Left cardiac atrium (tissue), 4 donors: ENCODE data around the gene SPTBN4. TPM values are rescaled to one million over a fixed set of nuclear protein-coding genes. Genes with fewer than 3 reads are reported as not detected.
"Not testable (repeated sequence)": the region's sequence is repeated elsewhere in the genome, so short reads cannot be mapped to it uniquely, and the experiment has no call there.

Source experiments
- ATAC-seq, 2 donors: fragments of 200-7000 bp; cut with Tn5 transposase; one replicate each; pipeline ENCODE4 v1.9.1; 2020; ENCODE audit warnings: mild to moderate bottlenecking in 2 of 2, moderate library complexity in 2 of 2
- DNase-seq: peaks from one replicate; pipeline ENCODE4 v3.0.0-alpha.2; 2020
- intact Hi-C, 2 donors: fragments of 100-400 bp; cut with DNase I; formaldehyde crosslinking; loops; one replicate each; pipeline versions ENCODE4 v1.14.1 to v1.15.1; 2022 to 2023
- total RNA-seq, 2 donors: library from RNA; stranded (reverse); fragmentation: NEBNext Ultra II Directional; extraction: Animal tissue kit (Norgen Biotek cat#: 25700); gene quantifications; one replicate each; pipeline ENCODE4 v1.2.1, GENCODE V29; 2021
- donor health status: DM: no; HTN: yes; CAD: no.
- donor health status: DM: no; HTN: yes; CAD: no; lungs with severe emphysema.
- donor health status: DM: yes; HTN: yes; CAD: no.
- donor health status: Dilated cardiomyopathy.

Gene SPTBN4
- total RNA-seq, 2 donors from 2014 or later = 3.4 to 4.8 TPM

DNA sequence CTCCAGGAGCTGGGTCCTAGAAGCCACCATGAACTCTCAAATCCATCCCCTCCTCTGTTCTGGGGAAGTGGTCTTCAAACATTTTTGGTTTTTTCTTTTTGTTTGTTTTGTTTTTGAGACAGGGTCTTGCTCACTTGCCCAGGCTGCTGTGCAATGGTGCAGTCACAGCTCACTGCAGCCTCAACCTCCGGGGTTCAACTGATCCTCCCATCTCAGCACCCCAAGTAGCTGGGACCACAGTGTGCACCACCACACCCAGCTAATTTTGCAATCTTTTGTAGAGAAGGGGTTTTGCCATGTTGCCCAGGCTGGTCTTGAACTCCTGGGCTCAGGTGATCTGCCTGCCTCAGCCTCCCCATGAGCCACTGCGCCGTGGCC lies 8.2 kb upstream of the SPTBN4 start:
- no peak for ATAC-seq
- no peak for DNase-seq
- intact Hi-C loops = no loop called here

DNA sequence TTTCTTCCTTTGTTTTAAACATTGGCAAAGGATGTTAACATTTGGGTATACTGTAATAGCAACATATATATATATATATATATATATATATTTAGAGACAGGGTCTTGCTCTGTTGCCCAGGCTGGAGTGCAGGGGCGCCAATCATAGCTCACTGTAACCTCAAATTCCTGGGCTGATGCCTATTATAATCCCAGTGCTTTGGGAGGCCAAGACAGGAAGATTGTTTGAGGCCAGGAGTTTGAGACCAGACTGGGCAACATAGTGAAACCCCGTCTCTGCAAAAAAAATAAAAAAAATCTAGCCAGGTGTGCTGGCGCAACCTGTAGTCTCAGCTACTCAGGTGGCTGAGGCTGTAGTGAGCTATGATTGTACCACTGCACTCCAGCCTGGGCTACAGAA lies 6.6 kb upstream of the SPTBN4 start:
- DNase-seq (no peak), ATAC-seq (no peak)
- intact Hi-C loops = no loop called here

DNA sequence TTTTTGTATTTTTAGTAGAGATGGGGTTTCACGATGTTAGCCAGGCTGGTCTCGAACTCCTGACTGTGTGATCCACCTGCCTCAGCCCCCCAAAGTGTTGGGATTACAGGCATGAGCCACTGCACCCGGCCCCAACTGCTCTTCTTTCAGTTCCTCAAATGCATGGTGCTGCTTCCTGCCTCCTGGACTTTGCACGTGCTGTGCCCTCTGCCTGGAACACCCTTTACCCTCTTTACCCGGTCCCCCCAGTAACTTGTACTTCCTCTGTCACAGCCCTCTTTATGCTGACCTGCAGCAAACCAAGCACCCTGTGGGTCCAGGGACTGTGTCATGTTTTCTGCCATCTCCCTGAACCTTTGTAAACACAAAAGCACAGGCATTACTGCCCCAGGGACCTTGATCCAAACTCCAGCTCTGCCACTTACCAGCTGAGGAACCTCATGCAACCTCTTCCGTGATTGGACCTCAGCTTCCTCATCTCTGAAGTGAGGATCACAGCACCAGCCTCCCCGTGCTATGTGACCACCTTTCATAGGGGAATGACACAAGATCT lies 5.1 kb upstream of the SPTBN4 start:
- ATAC-seq (no peak), DNase-seq (peak; percentile 39)
- intact Hi-C loops = no loop called here

DNA sequence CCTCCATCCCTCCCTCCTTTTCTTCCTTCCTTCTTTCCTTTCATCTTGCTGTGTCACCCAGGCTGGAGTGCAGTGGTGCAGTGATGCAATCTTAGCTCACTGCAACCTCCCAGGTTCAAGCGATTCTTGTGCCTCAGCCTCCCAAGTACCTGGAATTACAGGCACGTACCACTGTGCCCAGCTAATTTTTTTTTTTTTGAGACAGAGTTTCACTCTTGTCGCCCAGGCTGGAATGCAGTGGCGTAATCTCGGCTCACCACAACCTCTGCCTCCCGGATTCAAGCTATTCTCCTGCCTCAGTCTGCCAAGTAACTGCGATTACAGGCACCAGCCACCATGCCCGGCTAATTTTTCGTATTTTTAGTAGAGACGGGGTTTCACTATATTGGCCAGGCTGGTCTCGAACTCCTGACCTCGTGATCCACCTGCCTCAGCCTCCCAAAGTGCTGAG lies 3.2 kb upstream of the SPTBN4 start:
- intact Hi-C loops, DNase-seq, ATAC-seq: not testable (repeated sequence)

DNA sequence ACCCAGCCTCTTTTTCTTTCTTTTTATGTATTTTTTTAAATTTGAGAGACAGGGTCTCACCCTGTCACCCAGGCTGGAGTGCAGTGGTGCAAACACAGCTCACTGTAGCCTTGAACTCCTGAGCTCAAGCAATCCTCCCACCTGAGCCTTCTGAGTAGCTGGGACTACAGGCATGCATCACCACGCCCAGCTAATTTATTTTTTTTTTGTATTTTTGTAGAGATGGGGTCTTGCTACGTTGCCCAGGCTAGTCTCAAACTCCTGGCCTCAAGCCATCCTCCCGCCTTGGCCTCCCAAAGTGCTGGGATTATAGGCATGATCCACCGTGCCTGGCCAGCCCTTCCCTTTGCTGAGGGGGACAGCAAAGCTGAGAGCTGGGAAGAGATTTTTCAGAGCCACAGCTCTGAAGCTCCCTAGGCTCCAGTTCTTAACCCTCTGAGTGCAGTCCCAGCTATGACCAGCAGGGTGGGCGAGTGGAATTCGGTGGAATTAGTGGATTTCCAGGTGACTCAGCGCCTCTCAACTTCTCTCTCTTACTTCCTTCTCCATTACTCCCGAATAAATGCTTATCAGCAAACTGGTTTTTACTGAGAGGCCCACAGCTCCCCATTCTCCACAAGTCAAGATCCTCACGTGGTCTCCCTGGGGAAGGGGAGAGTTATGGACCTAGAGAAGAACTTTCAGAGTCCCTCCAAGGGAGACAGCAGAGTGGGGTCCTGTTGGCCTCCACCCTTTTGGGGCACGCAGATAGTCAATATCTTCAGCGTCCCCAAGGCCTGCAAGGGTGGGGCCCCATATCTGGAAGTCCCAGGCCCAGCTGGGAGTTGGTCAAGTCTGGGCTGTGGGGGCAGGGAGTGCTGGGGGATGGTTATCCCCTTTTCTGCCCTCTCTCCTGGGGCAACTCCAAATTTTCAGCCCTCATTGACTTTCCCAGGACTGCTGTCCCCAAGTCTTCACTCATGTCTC lies 2.5 kb upstream of the SPTBN4 start:
- intact Hi-C loops = loop anchor here in 1 of 2 donors (5.0 kb wide), 1 partner anchor 138 kb away; the partner anchor contains the start of gene LTBP4
- DNase-seq = peak; percentile 87
- peak in 1 of 2 donors; percentile 45 for ATAC-seq

DNA sequence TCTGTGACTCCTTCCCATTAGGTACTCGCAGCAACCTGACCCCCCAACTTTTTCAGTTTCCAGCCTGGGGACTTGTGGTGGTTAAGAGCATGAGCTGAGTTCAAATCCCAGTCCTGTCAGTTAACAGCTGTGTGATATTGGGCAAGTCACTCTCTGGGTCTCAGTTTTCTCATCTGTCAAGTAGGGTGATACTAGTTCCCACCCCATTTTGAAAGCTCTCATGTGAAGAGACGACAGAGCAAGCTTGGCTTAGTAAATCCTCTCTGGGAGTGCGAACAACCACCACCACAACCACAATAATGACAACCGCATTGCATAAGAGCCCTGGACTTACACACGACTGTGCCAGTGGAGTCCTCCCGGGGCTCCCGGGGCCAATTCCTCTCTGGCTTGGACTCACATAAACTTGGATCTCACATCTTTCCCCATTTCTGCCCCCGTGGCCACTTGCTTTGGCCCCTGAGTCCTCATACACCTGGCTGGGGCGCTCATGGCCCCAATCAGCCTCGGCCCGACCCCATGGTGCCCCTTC lies 1.7 kb upstream of the SPTBN4 start:
- ATAC-seq = peak; percentile 9 to 21
- no peak for DNase-seq
- intact Hi-C loops = loop anchor here in 1 of 2 donors (5.0 kb wide), 1 partner anchor 137 kb away; the partner anchor contains the start of gene LTBP4

DNA sequence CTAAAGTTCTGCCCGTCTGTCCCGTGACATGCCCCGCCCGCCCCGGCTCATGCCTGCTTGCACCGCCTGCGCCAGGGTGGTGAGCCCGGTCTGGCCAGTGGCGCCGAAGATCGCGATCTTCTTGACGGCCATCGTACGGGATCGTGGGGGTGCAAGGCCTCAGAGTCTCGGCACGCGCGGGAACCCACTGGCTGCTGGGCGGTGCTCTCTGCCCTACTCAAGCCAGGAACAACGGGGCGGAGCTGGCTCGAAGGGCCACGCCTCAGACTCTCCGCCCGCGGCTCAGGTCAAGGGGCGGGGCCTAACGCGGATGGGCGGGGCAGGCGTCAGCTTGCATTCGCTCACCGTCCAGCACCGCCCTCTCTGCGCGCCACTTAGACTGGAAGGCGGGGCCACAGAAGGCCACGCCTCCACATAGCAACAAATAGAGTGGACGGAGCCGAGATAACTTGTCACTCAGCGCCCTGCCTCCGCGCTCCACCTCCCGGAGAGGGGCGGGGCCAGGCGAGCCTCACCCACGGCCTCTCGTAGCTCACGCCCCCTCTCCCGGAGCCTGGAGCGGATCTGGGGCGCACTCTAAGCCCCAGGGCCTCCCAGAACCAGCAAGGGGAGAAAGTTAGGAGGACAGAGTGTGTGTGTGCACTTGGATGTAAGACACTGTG lies 1.1 kb upstream of the SPTBN4 start, which contains the start of gene BLVRB:
Gene BLVRB (minus strand): TSS at position 189 of the 662 bp plus-strand sequence. CDS start 57 bp downstream, at position 132.
- intact Hi-C loops = loop anchor here in 1 of 2 donors (5.0 kb wide), 1 partner anchor 137 kb away; the partner anchor contains the start of gene LTBP4
- ATAC-seq (peak; percentile 94 to 95), DNase-seq (peak; percentile 100)

DNA sequence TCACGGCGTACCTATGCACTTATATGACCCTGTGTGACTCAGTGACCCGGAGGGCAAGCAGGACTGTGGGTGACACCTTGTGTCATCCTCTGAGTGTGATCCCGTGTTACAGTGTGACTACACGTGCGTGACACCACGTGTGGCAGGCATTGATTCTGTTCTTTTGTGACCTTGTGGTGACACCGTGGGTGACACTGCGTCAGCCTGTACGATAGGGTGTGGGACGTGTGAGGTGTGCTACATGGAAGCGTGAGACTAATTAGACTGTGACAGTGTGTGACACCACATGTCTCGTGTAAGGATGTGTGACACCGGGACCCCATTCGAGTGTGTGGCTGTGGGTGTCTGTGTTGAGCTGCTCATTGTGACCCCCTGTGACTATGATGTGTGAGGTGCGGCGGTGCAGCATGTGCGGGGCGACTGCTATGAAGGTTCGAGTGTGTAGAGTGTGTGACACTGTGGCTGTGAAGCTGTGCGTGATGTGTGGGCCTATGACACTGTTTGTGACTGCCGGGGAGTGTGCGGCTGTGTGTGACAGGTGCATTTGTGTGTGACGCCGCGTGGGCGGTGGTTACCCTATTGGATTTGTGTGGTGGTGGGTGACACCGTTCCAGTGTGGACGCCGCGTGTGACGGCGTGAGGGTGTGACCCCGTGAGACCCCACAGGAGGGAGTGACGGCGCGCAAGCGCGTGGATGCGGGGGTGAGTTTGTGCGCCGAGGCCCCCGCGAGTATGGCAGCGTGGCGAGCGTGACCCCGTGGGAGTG lies 399 bp upstream of the SPTBN4 start:
- intact Hi-C loops = loop anchor here in 1 of 2 donors (5.0 kb wide), 1 partner anchor 136 kb away; the partner anchor contains the start of gene LTBP4
- DNase-seq (peak; percentile 45), ATAC-seq (peak in 1 of 2 donors; percentile 5)

DNA sequence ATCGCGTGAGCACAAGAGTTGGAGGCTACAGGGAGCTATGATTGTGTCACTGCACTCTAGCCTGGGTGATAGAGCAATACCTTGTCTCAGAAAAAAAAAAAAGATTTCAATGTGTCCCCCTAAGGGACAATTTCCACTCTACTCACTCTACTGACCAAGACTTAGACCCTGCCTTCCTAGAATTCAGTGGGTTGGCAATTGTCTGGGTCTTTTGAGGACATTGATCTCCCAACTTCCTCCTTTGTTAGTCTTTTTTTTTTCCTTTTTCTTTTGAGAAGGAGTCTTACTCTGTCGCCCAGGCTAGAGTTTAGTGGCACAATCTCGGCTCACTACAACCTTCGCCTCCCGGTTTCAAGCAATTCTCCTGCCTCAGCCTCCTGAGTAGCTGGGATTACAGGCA lies 2.2 kb downstream of the SPTBN4 start:
- intact Hi-C loops = loop anchor here in 1 of 2 donors (5.0 kb wide), 1 partner anchor 133 kb away; the partner anchor contains the start of gene LTBP4
- ATAC-seq = no peak

DNA sequence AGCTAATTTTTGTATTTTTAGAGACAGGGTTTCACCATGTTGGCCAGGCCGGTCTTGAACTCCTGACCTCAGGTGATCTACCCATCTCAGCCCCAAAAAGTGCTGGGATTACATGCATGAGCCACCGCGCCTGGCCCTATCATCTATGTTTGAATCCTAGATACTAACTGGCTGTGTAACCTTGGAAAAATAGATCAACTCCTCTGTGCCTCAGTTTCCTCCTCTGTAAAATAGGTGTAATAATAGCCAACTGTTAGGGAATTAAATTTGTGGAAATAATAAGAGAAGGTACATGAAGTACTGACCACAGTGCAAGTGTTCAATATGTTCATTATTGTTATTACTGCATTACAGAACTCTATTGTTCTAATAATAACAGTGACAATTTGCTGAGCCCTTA lies 4.3 kb downstream of the SPTBN4 start:
- intact Hi-C loops = no loop called here
- ATAC-seq = no peak
- no peak for DNase-seq

More for the DNA sequence above, 2.2 kb downstream of the SPTBN4 start:
- no peak for DNase-seq

DNA sequence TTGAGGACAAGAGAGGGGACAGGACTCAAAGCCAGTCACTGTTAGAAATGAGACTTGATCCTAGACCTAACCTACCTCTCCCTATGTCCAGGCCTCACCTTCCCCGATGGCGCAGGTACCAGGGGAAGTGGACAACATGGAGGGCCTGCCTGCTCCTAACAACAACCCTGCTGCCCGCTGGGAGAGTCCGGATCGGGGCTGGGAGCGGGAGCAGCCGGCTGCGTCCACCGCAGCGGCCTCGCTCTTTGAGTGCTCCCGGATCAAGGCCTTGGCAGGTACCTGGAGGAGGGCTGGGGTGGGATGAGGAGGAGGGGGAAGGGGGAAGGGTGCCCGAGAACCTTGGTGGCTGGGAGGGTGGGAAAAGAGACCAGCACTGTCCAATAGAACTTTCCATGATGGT lies 5.7 kb downstream of the SPTBN4 start:
- intact Hi-C loops = no loop called here
- no peak for ATAC-seq
- DNase-seq = no peak

DNA sequence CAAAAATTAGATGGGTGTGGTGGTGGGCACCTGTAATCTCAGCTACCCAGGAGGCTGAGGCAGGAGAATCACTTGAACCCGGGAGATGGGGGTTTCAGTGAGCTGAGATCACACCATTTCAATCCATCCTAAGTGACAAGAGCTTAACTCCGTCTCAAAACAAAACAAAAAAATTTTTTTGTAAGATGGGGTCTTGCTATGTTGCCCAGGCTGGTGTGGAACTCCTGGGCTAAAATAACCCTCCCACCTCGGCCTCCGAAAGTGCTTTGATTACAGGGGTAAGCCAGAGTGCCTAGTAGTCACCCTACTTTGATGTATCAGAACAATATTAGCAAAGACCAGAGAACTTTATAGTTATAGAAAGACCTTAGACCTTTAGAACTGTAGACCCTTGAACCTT lies 7.9 kb downstream of the SPTBN4 start:
- no peak for ATAC-seq
- no peak for DNase-seq
- intact Hi-C loops = no loop called here

DNA sequence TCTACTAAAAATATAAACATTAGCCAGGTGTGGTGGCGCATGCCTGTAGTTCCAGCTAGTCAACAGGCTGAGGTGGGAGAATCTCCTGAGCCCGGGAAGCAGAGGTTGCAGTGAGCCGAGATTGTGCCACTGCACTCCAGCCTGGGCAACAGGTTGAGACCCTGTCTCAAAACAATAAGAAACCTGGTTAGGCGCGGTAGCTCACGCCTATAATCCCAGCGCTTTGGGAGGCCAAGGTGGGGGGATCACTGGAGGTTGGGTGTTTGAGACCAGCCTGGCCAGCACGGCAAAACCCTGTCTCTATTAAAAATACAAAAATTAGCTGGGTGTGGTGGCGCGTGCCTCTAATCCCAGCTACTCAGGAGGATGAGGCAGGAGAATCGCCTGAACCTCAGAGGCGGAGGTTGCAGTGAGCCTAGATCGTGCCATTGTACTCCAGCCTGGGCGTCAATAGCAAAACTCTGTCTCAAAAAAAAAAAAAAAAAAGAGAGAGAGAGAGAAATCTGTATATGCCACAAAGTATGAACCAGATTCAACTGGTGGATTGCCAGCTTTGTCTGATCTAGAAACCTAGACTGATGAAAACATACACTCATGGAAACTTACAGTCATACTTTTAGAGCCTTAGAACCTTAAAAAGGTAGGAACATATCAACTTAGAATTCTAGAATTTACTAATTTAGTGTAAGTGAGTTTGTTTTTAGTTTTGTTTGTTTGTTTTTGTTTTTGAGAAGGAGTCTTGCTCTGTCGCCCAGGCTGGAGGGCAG lies 9.3 kb downstream of the SPTBN4 start:
- ATAC-seq, DNase-seq, intact Hi-C loops: not testable (repeated sequence)

DNA sequence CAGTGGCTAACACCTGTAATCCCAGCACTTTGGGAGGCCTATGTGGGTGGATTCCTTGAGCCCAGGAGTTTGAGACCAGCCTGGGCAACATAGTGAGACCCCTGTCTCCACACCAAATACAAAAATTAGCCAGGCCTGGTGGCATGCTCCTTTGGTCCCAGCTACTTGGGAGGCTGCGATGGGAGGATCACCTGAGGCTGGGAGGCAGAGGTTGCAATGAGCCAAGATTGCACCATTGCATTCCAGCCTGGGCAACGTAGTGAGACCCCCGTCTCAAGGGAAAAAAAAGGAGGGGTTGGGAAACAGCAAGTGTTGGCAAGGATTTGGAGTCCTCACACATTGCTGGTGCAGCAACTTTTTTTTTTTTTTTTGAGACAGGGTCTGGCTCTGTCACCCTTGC lies 19.2 kb downstream of the SPTBN4 start:
- ATAC-seq = no peak
- no peak for DNase-seq
- intact Hi-C loops = no loop called here

DNA sequence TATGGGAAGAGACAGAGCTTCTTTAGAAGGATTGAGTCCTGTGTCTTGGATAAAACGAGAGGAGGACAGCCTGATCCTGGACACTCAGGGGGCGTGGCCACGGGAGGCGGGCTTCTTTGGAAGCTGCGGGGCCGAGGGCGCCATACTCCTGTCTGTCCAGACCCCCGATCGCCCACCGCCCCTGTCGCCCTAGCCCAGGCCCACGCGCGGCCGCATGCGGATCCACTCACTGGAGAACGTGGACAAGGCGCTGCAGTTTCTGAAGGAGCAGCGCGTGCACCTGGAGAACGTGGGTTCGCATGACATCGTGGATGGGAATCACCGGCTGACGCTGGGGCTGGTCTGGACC lies 23.1 kb downstream of the SPTBN4 start:
- ATAC-seq (no peak), DNase-seq (no peak)
- intact Hi-C loops = no loop called here

DNA sequence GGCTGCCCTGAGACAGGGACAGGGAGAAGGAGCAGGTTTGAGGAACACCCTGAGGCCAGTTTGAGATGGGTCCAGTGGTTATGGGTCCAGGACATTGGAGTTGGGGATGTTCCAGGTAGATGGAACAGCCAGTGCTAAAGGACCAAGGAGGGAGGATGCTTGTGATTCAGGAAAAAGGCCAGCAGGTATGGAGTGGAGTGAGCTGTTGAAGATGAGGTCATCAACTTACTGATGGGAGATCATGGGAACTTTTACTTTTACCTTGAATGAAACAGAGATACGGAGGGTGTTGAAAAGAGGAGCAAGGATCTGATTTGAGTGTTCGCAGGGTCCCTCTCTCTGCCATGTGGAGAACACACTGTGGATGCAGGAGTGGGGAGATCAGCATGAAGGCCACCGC lies 25.5 kb downstream of the SPTBN4 start:
- ATAC-seq (no peak), DNase-seq (no peak)
- intact Hi-C loops = no loop called here

DNA sequence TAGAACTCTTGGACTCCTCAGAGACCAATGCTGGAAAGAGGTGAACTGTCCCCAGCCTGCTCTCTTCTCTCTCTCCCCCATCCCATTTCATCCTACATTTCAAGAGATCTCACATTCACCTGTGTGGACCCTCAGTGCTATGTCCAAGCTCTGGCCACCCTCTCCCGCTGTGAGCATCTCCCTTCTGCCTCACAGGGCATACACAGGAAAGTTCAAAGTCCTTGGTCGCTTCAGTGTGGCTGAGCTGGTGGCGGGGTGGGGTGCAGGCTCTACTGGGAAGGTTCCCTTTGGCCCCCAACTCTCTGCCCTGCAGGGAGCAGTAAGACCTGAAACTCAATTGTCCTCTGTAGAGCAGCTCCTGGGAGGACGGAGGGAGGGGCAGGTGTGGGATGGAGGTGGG lies 27.0 kb downstream of the SPTBN4 start:
- no peak for ATAC-seq

More for the DNA sequence above, 27.0 kb downstream of the SPTBN4 start:
- intact Hi-C loops = no loop called here
- no peak for DNase-seq
